Left hindlimb (tissue), 1 donor: Measurements from ENCODE around the gene TFEB.
A peak's percentile ranks its signal among the peaks of the same experiment; 100 is the strongest.

Experiments used
- DNase-seq: peaks from one replicate; pipeline ENCODE4 v3.0.0-alpha.2; 2018

Gene TFEB

GRCh38 chr6:41736800-41737555 lies 1.6 kb upstream of the TFEB start:
- no peak for DNase-seq

GRCh38 chr6:41736186-41736733 lies 852 bp upstream of the TFEB start:
- peak; percentile 22 for DNase-seq

GRCh38 chr6:41734666-41735426 lies 562 bp downstream of the TFEB start:
- DNase-seq = peak; percentile 92

- DNase-seq = peak; percentile 89
Observed at GRCh38 chr6:41733707-41734665, 1.4 kb downstream of the TFEB start.

GRCh38 chr6:41733360-41733706 lies 2.1 kb downstream of the TFEB start:
- DNase-seq = no peak

GRCh38 chr6:41732591-41733359 lies 2.6 kb downstream of the TFEB start:
- no peak for DNase-seq

GRCh38 chr6:41732149-41732548 lies 3.3 kb downstream of the TFEB start:
- no peak for DNase-seq

- no peak for DNase-seq
Observed at GRCh38 chr6:41731561-41732086, 3.8 kb downstream of the TFEB start.

GRCh38 chr6:41730531-41731436 lies 4.6 kb downstream of the TFEB start:
- DNase-seq = no peak

- DNase-seq = no peak
Observed at GRCh38 chr6:41729624-41730023, 5.8 kb downstream of the TFEB start.

- DNase-seq = no peak
Observed at GRCh38 chr6:41728954-41729353, 6.5 kb downstream of the TFEB start.

GRCh38 chr6:41728073-41728936 lies 7.1 kb downstream of the TFEB start:
- DNase-seq = no peak

GRCh38 chr6:41727705-41728072 lies 7.7 kb downstream of the TFEB start:
- DNase-seq = no peak

GRCh38 chr6:41726876-41727275 lies 8.5 kb downstream of the TFEB start:
- no peak for DNase-seq

- DNase-seq = no peak
Observed at GRCh38 chr6:41724586-41725501, 10.6 kb downstream of the TFEB start.

- DNase-seq = no peak
Observed at GRCh38 chr6:41724228-41724580, 11.2 kb downstream of the TFEB start.

GRCh38 chr6:41723530-41724227 lies 11.7 kb downstream of the TFEB start:
- DNase-seq = peak; percentile 60

GRCh38 chr6:41722969-41723529 lies 12.4 kb downstream of the TFEB start:
- DNase-seq = no peak
